NCI-H2227 treated with DMSO at 0.1 percent for 48 hours (cell line): ENCODE data around the gene MGLL.

Experiments used
- DNase-seq: peaks from one replicate; lab custom pipeline; 2025; lab: John Stamatoyannopoulos, UW

The MGLL gene

GRCh38 chr3:127772273-127772672, 50.0 kb downstream of the MGLL start:
- no peak for DNase-seq

- DNase-seq = no peak
These were observed 50.6 kb downstream of the MGLL start for GRCh38 chr3:127771746-127772145.

- DNase-seq = no peak
These were observed 51.5 kb downstream of the MGLL start for GRCh38 chr3:127770671-127771355.

- DNase-seq = no peak
These were observed 52.8 kb downstream of the MGLL start for GRCh38 chr3:127769284-127770081.

- DNase-seq = no peak
These were observed 53.8 kb downstream of the MGLL start for GRCh38 chr3:127768346-127769008.

- no peak for DNase-seq
These were observed 55.2 kb downstream of the MGLL start for GRCh38 chr3:127767126-127767525.

- DNase-seq = no peak
These were observed 56.6 kb downstream of the MGLL start for GRCh38 chr3:127765735-127766134.

- DNase-seq = no peak
These were observed 57.4 kb downstream of the MGLL start for GRCh38 chr3:127764841-127765362.

GRCh38 chr3:127764301-127764700, 58.0 kb downstream of the MGLL start:
- DNase-seq = no peak

GRCh38 chr3:127763816-127764215, 58.5 kb downstream of the MGLL start:
- no peak for DNase-seq

- no peak for DNase-seq
These were observed 59.0 kb downstream of the MGLL start for GRCh38 chr3:127763337-127763736.

- DNase-seq = no peak
These were observed 59.6 kb downstream of the MGLL start for GRCh38 chr3:127762787-127763105.

GRCh38 chr3:127762077-127762786, 60.1 kb downstream of the MGLL start:
- DNase-seq = no peak

- DNase-seq = no peak
These were observed 60.9 kb downstream of the MGLL start for GRCh38 chr3:127761441-127761801.

- no peak for DNase-seq
These were observed 61.4 kb downstream of the MGLL start for GRCh38 chr3:127760791-127761440.

GRCh38 chr3:127760361-127760760, 62.0 kb downstream of the MGLL start:
- DNase-seq = no peak

- DNase-seq = peak; percentile 31
These were observed 62.5 kb downstream of the MGLL start for GRCh38 chr3:127759826-127760225.

GRCh38 chr3:127758013-127758412, 64.3 kb downstream of the MGLL start:
- DNase-seq = no peak

- DNase-seq = no peak
These were observed 67.0 kb downstream of the MGLL start for GRCh38 chr3:127755305-127755681.

GRCh38 chr3:127754411-127755304, 67.7 kb downstream of the MGLL start:
- DNase-seq = no peak

GRCh38 chr3:127753898-127754410, 68.4 kb downstream of the MGLL start:
- no peak for DNase-seq
